Measurements from ENCODE around the gene KIF22. TPM values are rescaled to one million over a fixed set of nuclear protein-coding genes. Genes with fewer than 3 reads are reported as not detected.
"Not testable (repeated sequence)": the region's sequence is repeated elsewhere in the genome, so short reads cannot be mapped to it uniquely, and the experiment has no call there.

The KIF22 gene
- total and polyA plus RNA-seq, 2 experiments from 2014 or later: 59.5 to 121 TPM

GRCh38 chr16:29779474-29779873, 11.1 kb upstream of the KIF22 start:
- H3K9me3 ChIP-seq (ENCODE audit: low read depth): no peaks in the 10 kb centered on the region
- H3K27ac ChIP-seq: no peak overlapping the region
- H3K36me3 ChIP-seq: no peaks in the 10 kb centered on the region
- DNase-seq (ENCODE audit: low read depth in 1 of 2, low spot score in 1 of 2): no peak
- TF ChIP-seq CTCF (IDR thresholded peaks at IDR 0.05; ENCODE audit: low read depth, low read length): no peak
- H3K4me1 ChIP-seq (ENCODE audit: low read depth): no peaks in the 10 kb centered on the region
- H3K4me3 ChIP-seq: no peak overlapping the region
- H3K27me3 ChIP-seq: no peaks in the 10 kb centered on the region

GRCh38 chr16:29783094-29783953, 7.2 kb upstream of the KIF22 start:
- not testable (repeated sequence) for H3K9me3 ChIP-seq (ENCODE audit: low read depth); DNase-seq (ENCODE audit: low read depth in 1 of 2, low spot score in 1 of 2); H3K27ac ChIP-seq; H3K27me3 ChIP-seq; H3K4me1 ChIP-seq (ENCODE audit: low read depth); H3K4me3 ChIP-seq; H3K36me3 ChIP-seq

- no peak for DNase-seq (ENCODE audit: low read depth in 1 of 2, low spot score in 1 of 2)
- no peak overlapping the region for H3K27ac ChIP-seq
- TF ChIP-seq CTCF (IDR thresholded peaks at IDR 0.05; ENCODE audit: low read depth, low read length): no peak
- no peaks in the 10 kb centered on the region for H3K9me3 ChIP-seq (ENCODE audit: low read depth)
- H3K4me3 ChIP-seq: no peak overlapping the region
- no peaks in the 10 kb centered on the region for H3K36me3 ChIP-seq
- no peaks in the 10 kb centered on the region for H3K4me1 ChIP-seq (ENCODE audit: low read depth)
- H3K27me3 ChIP-seq: no peaks in the 10 kb centered on the region
Observed at GRCh38 chr16:29784157-29784556, 6.4 kb upstream of the KIF22 start.

GRCh38 chr16:29784901-29785500, 5.5 kb upstream of the KIF22 start:
- Histone ChIP-seq H3K4me3 (no peak overlapping the region), H3K4me1 (ENCODE audit: low read depth) (peaks cover 3% of the 10 kb centered on the region), H3K9me3 (ENCODE audit: low read depth) (no peaks in the 10 kb centered on the region), H3K27ac (no peak overlapping the region), H3K36me3 (no peaks in the 10 kb centered on the region), H3K27me3 (no peaks in the 10 kb centered on the region)
- DNase-seq (ENCODE audit: low read depth in 1 of 2, low spot score in 1 of 2): peak; percentile 61 to 85
- TF ChIP-seq CTCF (IDR thresholded peaks at IDR 0.05; ENCODE audit: low read depth, low read length): peak; percentile 88

GRCh38 chr16:29787155-29787554, 3.4 kb upstream of the KIF22 start:
- H3K27me3 ChIP-seq; H3K9me3 ChIP-seq (ENCODE audit: low read depth); H3K4me3 ChIP-seq; H3K27ac ChIP-seq; H3K36me3 ChIP-seq; H3K4me1 ChIP-seq (ENCODE audit: low read depth); DNase-seq (ENCODE audit: low read depth in 1 of 2, low spot score in 1 of 2): not testable (repeated sequence)

- no peak for DNase-seq (ENCODE audit: low read depth in 1 of 2, low spot score in 1 of 2)
- Histone ChIP-seq H3K27ac (peak overlapping the region; percentile 87), H3K4me3 (peak overlapping the region; percentile 36), H3K27me3 (no peaks in the 10 kb centered on the region), H3K36me3 (no peaks in the 10 kb centered on the region), H3K9me3 (ENCODE audit: low read depth) (no peaks in the 10 kb centered on the region), H3K4me1 (ENCODE audit: low read depth) (peaks cover 9% of the 10 kb centered on the region)
- TF ChIP-seq CTCF (IDR thresholded peaks at IDR 0.05; ENCODE audit: low read depth, low read length): no peak
Observed at GRCh38 chr16:29789775-29790182, 772 bp upstream of the KIF22 start.

All from cardiac muscle cell (in vitro differentiated cells and primary cell).